ENCODE measurements around the gene IL22RA2.

GRCh38 chr6:137216875-137217553 lies 43.6 kb upstream of the IL22RA2 start:
- TF ChIP-seq CTCF (IDR thresholded peaks at IDR 0.05 in 4 of 5, conservative IDR thresholded peaks at IDR 0.05 in 1 of 5), result no peak
- no peak for TF ChIP-seq POLR2A (IDR thresholded peaks at IDR 0.05)

All from gastrocnemius medialis (tissue), 4 donors.